Rectal smooth muscle tissue (tissue), 1 donor: ENCODE measurements around the gene THADA.
A peak's percentile ranks its signal among the peaks of the same experiment; 100 is the strongest.
"Not testable (repeated sequence)": the region's sequence is repeated elsewhere in the genome, so short reads cannot be mapped to it uniquely, and the experiment has no call there.

Experiments used
- H3K27ac ChIP-seq: one replicate; pipeline ENCODE4 v1.7.0; 2013; ENCODE audit warnings: low read depth, low read length, inconsistent platforms
- H3K27me3 ChIP-seq: one replicate; pipeline ENCODE4 v1.7.0; 2013; ENCODE audit warnings: low read length; ENCODE audit not compliant: control insufficient read depth, insufficient read depth
- H3K36me3 ChIP-seq: one replicate; pipeline ENCODE4 v1.7.0; 2013; ENCODE audit warnings: low read length; ENCODE audit not compliant: control insufficient read depth, insufficient read depth
- H3K4me1 ChIP-seq: one replicate; pipeline ENCODE4 v1.7.0; 2013; ENCODE audit warnings: low read length; ENCODE audit not compliant: control insufficient read depth, insufficient read depth
- H3K4me3 ChIP-seq: one replicate; pipeline ENCODE4 v1.7.0; 2013; ENCODE audit warnings: low read length
- H3K9ac ChIP-seq: one replicate; pipeline ENCODE4 v1.7.0; 2013; ENCODE audit warnings: low read length

Gene THADA

GRCh38 chr2:43289331-43289730 lies 306.5 kb downstream of the THADA start:
- Histone ChIP-seq H3K27me3 (no peaks in the 10 kb centered on the region), H3K27ac (no peak overlapping the region), H3K36me3 (peaks cover 10% of the 10 kb centered on the region), H3K9ac (no peak overlapping the region), H3K4me1 (peaks cover 9% of the 10 kb centered on the region), H3K4me3 (no peak overlapping the region)

GRCh38 chr2:43288417-43289305 lies 307.2 kb downstream of the THADA start:
- peaks cover 3% of the 10 kb centered on the region for H3K4me1 ChIP-seq
- H3K9ac ChIP-seq: no peak overlapping the region
- H3K4me3 ChIP-seq: no peak overlapping the region
- no peaks in the 10 kb centered on the region for H3K27me3 ChIP-seq
- H3K36me3 ChIP-seq: peaks cover 13% of the 10 kb centered on the region
- H3K27ac ChIP-seq: no peak overlapping the region

GRCh38 chr2:43285987-43286386 lies 309.9 kb downstream of the THADA start:
- no peaks in the 10 kb centered on the region for H3K4me1 ChIP-seq
- H3K9ac ChIP-seq: no peak overlapping the region
- H3K36me3 ChIP-seq: peaks cover 13% of the 10 kb centered on the region
- H3K27ac ChIP-seq: no peak overlapping the region
- no peak overlapping the region for H3K4me3 ChIP-seq
- no peaks in the 10 kb centered on the region for H3K27me3 ChIP-seq

GRCh38 chr2:43284967-43285366 lies 310.9 kb downstream of the THADA start:
- H3K27me3 ChIP-seq: no peaks in the 10 kb centered on the region
- no peak overlapping the region for H3K4me3 ChIP-seq
- peaks cover 13% of the 10 kb centered on the region for H3K36me3 ChIP-seq
- H3K4me1 ChIP-seq: no peaks in the 10 kb centered on the region
- no peak overlapping the region for H3K9ac ChIP-seq
- no peak overlapping the region for H3K27ac ChIP-seq

GRCh38 chr2:43284347-43284746 lies 311.5 kb downstream of the THADA start:
- not testable (repeated sequence) for H3K4me3 ChIP-seq, H3K4me1 ChIP-seq, H3K27ac ChIP-seq, H3K9ac ChIP-seq, H3K27me3 ChIP-seq
- peaks cover 13% of the 10 kb centered on the region for H3K36me3 ChIP-seq

GRCh38 chr2:43280994-43281393 lies 314.8 kb downstream of the THADA start:
- no peak overlapping the region for H3K27ac ChIP-seq
- H3K36me3 ChIP-seq: peaks cover 8% of the 10 kb centered on the region
- no peak overlapping the region for H3K4me3 ChIP-seq
- no peak overlapping the region for H3K9ac ChIP-seq
- H3K4me1 ChIP-seq: peaks cover 19% of the 10 kb centered on the region
- H3K27me3 ChIP-seq: no peaks in the 10 kb centered on the region

- no peak overlapping the region for H3K27ac ChIP-seq
Observed at GRCh38 chr2:43279317-43279840, 316.5 kb downstream of the THADA start.

GRCh38 chr2:43278564-43279220 lies 317.1 kb downstream of the THADA start:
- Histone ChIP-seq H3K9ac (no peak overlapping the region), H3K27ac (peak overlapping the region; percentile 4), H3K4me3 (no peak overlapping the region), H3K36me3 (no peaks in the 10 kb centered on the region), H3K4me1 (peaks cover 24% of the 10 kb centered on the region), H3K27me3 (no peaks in the 10 kb centered on the region)

More at GRCh38 chr2:43279317-43279840, 316.5 kb downstream of the THADA start:
- H3K27me3 ChIP-seq: no peaks in the 10 kb centered on the region
- H3K4me1 ChIP-seq: peaks cover 24% of the 10 kb centered on the region
- no peak overlapping the region for H3K4me3 ChIP-seq
- peaks cover 4% of the 10 kb centered on the region for H3K36me3 ChIP-seq
- no peak overlapping the region for H3K9ac ChIP-seq

- H3K9ac ChIP-seq: no peak overlapping the region
- H3K36me3 ChIP-seq: no peaks in the 10 kb centered on the region
- peak overlapping the region; percentile 67 for H3K27ac ChIP-seq
- H3K27me3 ChIP-seq: no peaks in the 10 kb centered on the region
- H3K4me3 ChIP-seq: no peak overlapping the region
- H3K4me1 ChIP-seq: peaks cover 24% of the 10 kb centered on the region
Observed at GRCh38 chr2:43276962-43277391, 318.9 kb downstream of the THADA start.

GRCh38 chr2:43276266-43276941 lies 319.4 kb downstream of the THADA start:
- Histone ChIP-seq H3K4me1 (peaks cover 24% of the 10 kb centered on the region), H3K4me3 (no peak overlapping the region), H3K27ac (peak overlapping the region; percentile 67), H3K27me3 (no peaks in the 10 kb centered on the region), H3K9ac (no peak overlapping the region), H3K36me3 (no peaks in the 10 kb centered on the region)

- Histone ChIP-seq H3K4me3 (no peak overlapping the region), H3K27ac (no peak overlapping the region), H3K36me3 (no peaks in the 10 kb centered on the region), H3K9ac (no peak overlapping the region), H3K4me1 (peaks cover 30% of the 10 kb centered on the region), H3K27me3 (no peaks in the 10 kb centered on the region)
Observed at GRCh38 chr2:43274721-43275120, 321.1 kb downstream of the THADA start.

GRCh38 chr2:43274055-43274454 lies 321.8 kb downstream of the THADA start:
- H3K4me3 ChIP-seq: no peak overlapping the region
- no peak overlapping the region for H3K27ac ChIP-seq
- no peaks in the 10 kb centered on the region for H3K36me3 ChIP-seq
- no peaks in the 10 kb centered on the region for H3K27me3 ChIP-seq
- H3K9ac ChIP-seq: no peak overlapping the region
- peaks cover 37% of the 10 kb centered on the region for H3K4me1 ChIP-seq
